ENCODE measurements around the gene TPCN1.

Gene TPCN1

GRCh38 chr12:113233967-113234366, 12.7 kb downstream of the TPCN1 start:
- TF ChIP-seq, protein P1, sequence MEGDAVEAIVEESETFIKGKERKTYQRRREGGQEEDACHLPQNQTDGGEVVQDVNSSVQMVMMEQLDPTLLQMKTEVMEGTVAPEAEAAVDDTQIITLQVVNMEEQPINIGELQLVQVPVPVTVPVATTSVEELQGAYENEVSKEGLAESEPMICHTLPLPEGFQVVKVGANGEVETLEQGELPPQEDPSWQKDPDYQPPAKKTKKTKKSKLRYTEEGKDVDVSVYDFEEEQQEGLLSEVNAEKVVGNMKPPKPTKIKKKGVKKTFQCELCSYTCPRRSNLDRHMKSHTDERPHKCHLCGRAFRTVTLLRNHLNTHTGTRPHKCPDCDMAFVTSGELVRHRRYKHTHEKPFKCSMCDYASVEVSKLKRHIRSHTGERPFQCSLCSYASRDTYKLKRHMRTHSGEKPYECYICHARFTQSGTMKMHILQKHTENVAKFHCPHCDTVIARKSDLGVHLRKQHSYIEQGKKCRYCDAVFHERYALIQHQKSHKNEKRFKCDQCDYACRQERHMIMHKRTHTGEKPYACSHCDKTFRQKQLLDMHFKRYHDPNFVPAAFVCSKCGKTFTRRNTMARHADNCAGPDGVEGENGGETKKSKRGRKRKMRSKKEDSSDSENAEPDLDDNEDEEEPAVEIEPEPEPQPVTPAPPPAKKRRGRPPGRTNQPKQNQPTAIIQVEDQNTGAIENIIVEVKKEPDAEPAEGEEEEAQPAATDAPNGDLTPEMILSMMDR (conservative IDR thresholded peaks at IDR 0.05; ENCODE audit: low read depth): no peak
- no peak overlapping the region for H3K27ac ChIP-seq
- POLR2A ChIA-PET (ENCODE audit: low non-redundant PET): no interaction called here
- DNase-seq (ENCODE audit: low spot score): no peak
- CTCF ChIA-PET: interaction anchor here (0.6 kb wide), 1 partner anchor 37 kb away, joined by 5 read pairs; no protein-coding TSS in a partner anchor

DNA sequence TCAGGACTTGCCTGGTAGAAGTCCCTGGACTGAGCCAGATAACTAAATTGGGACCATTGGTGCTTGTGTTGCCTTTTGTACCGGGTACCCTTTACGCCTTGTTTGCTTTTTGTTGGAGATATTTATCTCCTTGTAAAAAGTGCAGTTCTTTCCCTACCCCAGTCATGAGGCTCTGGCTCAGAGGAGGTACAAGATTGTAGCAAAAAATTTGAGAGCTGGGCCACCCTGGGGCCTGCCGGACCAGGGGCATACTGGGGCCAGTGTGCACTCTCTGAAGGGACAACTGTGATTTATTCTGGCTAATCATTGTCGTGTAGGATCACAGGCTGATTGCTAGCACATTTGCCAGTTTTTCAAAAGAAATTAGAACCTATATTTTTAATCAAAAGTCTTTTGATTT, 13.2 kb downstream of the TPCN1 start:
- ChIA-PET POLR2A (ENCODE audit: low non-redundant PET) (no interaction called here), CTCF (interaction anchor here (0.6 kb wide), 1 partner anchor 38 kb away, joined by 5 read pairs; no protein-coding TSS in a partner anchor)
- TF ChIP-seq, protein P1 (conservative IDR thresholded peaks at IDR 0.05; ENCODE audit: low read depth): no peak
- DNase-seq (ENCODE audit: low spot score): no peak
- H3K27ac ChIP-seq: no peak overlapping the region

- TF ChIP-seq, protein P1 (conservative IDR thresholded peaks at IDR 0.05; ENCODE audit: low read depth): no peak
- peak overlapping the region; percentile 2; the same call in 1 of the 2 replicates for H3K27ac ChIP-seq
- POLR2A ChIA-PET (ENCODE audit: low non-redundant PET): no interaction called here
- CTCF ChIA-PET: no interaction called here
- DNase-seq (ENCODE audit: low spot score): no peak
These were observed 14.7 kb downstream of the TPCN1 start for GRCh38 chr12:113235976-113236375.

DNA sequence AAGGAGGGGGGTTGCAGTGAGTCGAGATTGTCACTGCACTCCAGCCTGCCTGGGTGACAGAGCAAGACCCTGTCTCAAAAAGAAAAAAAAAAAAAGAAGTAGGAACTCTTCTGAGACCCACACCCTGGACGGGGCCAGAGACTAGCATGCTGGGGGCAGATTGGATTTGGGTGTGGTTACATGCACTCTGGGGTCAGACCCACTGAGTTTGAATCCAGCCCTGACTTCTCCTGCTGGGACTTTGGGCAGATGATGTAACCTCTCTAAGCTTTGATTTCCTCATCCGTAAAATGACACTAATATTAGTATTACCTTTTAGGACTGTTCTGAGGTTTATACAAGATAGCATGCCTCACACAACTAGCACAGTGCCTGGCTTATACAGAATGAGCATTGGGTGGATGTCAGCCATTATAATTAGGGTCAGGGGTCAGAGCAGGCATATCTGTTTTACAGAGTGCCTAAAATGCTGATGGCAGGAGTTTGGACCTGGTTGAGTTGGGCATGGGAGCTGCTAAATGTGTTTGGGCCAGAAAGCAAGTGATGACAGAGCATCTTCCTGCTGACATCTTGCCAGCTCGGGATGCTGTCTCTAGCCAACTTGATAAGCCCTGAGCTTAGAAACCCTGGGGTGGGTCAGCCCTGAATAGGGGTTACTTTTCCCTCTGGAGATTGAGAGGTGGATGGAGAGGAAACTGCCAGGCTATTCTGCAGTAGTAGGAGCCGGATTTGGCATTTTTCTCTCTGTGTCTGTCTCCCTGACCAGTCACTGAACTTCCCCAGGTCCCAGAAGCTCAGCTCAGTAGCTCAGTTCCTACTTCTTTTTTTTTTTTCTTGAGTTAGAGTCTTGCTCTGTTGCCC, 15.5 kb downstream of the TPCN1 start:
- H3K27ac ChIP-seq: peak overlapping the region; percentile 2; the same call in 1 of the 2 replicates
- no peak for DNase-seq (ENCODE audit: low spot score)
- CTCF ChIA-PET: no interaction called here
- TF ChIP-seq, protein P1 (conservative IDR thresholded peaks at IDR 0.05; ENCODE audit: low read depth): no peak
- POLR2A ChIA-PET (ENCODE audit: low non-redundant PET): no interaction called here

DNA sequence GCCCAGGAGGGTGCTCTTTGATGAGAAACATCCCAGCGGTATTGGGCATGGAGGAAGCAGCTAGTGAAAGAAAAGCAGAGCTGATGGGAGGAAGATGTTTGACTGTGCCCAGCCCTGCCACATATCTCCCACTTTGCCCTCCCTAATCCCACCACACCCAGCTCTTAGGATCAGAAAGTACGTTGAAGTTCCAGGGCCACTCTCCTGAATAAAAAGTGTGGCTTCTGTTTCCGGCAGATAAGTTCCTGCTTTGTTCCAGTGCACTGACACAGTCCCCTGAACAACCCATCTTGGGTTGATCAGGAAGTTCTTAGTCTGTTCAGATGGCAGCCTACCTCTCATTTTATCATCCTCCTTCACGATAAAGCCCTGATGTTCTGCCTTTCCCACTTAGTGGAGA, 16.5 kb downstream of the TPCN1 start:
- ChIA-PET CTCF (no interaction called here), POLR2A (ENCODE audit: low non-redundant PET) (no interaction called here)
- DNase-seq (ENCODE audit: low spot score): no peak
- H3K27ac ChIP-seq: 0 out of 2 replicates have a peak overlapping the region, but pooled peaks have one; percentile 2
- TF ChIP-seq, protein P1 (conservative IDR thresholded peaks at IDR 0.05; ENCODE audit: low read depth): no peak

- TF ChIP-seq, protein P1 (conservative IDR thresholded peaks at IDR 0.05; ENCODE audit: low read depth): no peak
- POLR2A ChIA-PET (ENCODE audit: low non-redundant PET): no interaction called here
- H3K27ac ChIP-seq: no peak overlapping the region
- no peak for DNase-seq (ENCODE audit: low spot score)
- CTCF ChIA-PET: no interaction called here
These were observed 17.0 kb downstream of the TPCN1 start for GRCh38 chr12:113238309-113238708.
